ENCODE results near the gene VAT1L.

Gene VAT1L

DNA sequence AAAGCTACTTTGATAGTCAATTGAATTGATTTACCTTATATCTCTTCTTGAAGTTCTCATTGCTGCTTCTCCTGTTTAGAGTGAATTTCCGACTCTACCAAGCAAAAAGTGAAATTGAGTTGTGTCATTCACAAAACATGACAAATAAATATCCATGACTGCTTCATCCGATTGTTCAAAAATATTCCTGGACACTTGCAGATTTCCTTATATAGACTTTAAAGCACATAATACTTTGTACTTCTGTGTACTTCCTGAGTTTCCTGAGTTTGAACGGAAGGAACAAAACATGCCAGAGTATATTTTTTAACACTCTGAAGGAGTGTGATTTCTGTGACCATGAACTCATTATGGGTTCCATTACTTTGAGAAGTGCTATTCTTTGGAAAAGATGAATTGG, 20.5 kb upstream of the VAT1L start:
- Histone ChIP-seq H3K36me3 (ENCODE audit: control insufficient read depth in 1 of 2, insufficient read depth in 2 of 2, low read depth in 1 of 2, low read length in 2 of 2) (no peaks in the 10 kb centered on the region), H3K4me2 (ENCODE audit: low read length, poor library complexity, severe bottlenecking) (no peak overlapping the region), H3K27ac (ENCODE audit: low read length, poor library complexity, severe bottlenecking) (no peak overlapping the region), H2AK5ac (ENCODE audit: low read length, severe bottlenecking) (no peak overlapping the region), H3K23ac (ENCODE audit: low read length in 2 of 2) (no peak overlapping the region), H2BK5ac (ENCODE audit: low read depth, low read length, poor library complexity, severe bottlenecking) (no peak overlapping the region), H3K14ac (ENCODE audit: low read length in 2 of 2) (no peak overlapping the region), H3K4ac (ENCODE audit: low read depth in 1 of 2, low read length in 2 of 2) (no peak overlapping the region), H3K4me1 (ENCODE audit: control insufficient read depth, insufficient read depth, low read depth, low read length) (no peaks in the 10 kb centered on the region), H3K9me3 (ENCODE audit: control insufficient read depth, low read length) (no peaks in the 10 kb centered on the region), H3K27me3 (ENCODE audit: control insufficient read depth in 1 of 2, insufficient read depth in 1 of 2, low read length in 2 of 2) (no peaks in the 10 kb centered on the region), H3K4me3 (ENCODE audit: insufficient read depth in 1 of 2, low read depth in 1 of 2, low read length in 2 of 2) (no peak overlapping the region), H2BK120ac (ENCODE audit: low read depth, low read length) (no peak overlapping the region), H2BK15ac (ENCODE audit: low read depth, poor library complexity, severe bottlenecking) (no peak overlapping the region), H4K91ac (ENCODE audit: low read length) (no peak overlapping the region), H3K18ac (ENCODE audit: low read depth in 1 of 2, low read length in 2 of 2) (no peak overlapping the region), H3K79me1 (replicated peaks; ENCODE audit: low read length, poor library complexity, severe bottlenecking) (no peaks in the 10 kb centered on the region), H2AFZ (ENCODE audit: low read depth, low read length) (no peak overlapping the region), H3K9ac (ENCODE audit: low read length) (no peak overlapping the region), H4K8ac (ENCODE audit: low read length) (no peak overlapping the region), H2BK12ac (ENCODE audit: low read length in 2 of 2) (no peak overlapping the region)
- 96% methylated on average over 3 of the region's 3 CpGs for WGBS
- DNase-seq: no peak

DNA sequence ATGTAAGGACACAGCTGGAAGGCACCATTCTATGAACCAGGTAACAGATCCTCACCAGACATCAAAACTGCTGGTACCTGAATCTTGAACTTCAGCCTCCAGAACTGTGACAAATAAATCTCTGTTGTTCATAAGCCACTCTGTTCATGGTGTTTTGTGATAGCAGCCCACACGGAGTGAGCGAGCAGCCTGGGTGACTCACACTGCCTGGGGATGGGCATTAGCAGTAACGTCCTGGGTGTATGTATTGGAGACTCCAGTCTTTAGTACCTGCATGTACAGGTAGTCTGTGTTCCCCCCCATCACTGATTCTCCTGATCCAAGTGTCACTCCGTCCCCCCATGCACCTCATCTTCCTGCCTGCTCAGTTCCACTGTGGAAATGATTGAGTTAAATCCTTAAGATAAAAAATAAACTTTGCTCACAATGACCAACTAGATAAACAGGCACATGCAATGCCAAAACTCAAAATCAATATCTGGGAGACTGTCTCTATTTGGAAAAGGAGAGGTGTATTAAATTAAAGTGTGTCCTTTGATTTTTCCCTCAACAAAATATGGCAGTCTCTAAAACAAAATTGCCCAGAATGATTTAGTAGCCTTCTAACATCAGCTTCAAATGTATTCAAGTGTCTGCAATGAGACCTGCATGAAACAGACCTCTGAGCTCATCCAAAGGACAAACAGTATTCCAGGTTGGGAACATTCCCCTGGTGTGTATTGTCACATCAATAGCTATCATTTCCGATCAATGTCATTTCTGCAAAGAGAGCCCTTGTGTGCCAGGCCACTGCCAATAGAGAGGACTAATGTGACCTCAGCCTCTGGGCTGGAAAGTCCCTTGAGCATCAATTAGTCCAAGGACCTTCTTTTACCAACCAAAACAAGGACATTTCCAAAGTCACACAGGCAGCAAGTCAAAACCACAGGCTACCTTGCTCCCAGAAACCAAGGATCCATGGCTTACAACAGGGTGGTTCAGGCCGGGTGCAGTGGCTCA, 12.2 kb upstream of the VAT1L start:
- H3K18ac ChIP-seq (ENCODE audit: low read depth in 1 of 2, low read length in 2 of 2): peak overlapping the region in 1 of 2 experiments; percentile 79
- H3K9ac ChIP-seq (ENCODE audit: low read length): no peak overlapping the region
- peak overlapping the region in 1 of 2 experiments; percentile 41 for H3K14ac ChIP-seq (ENCODE audit: low read length in 2 of 2)
- H3K4me3 ChIP-seq (ENCODE audit: insufficient read depth in 1 of 2, low read depth in 1 of 2, low read length in 2 of 2): no peak overlapping the region
- H3K4me2 ChIP-seq (ENCODE audit: low read length, poor library complexity, severe bottlenecking): no peak overlapping the region
- no peak overlapping the region for H2AK5ac ChIP-seq (ENCODE audit: low read length, severe bottlenecking)
- no peak overlapping the region for H2AFZ ChIP-seq (ENCODE audit: low read depth, low read length)
- no peak overlapping the region for H3K4ac ChIP-seq (ENCODE audit: low read depth in 1 of 2, low read length in 2 of 2)
- no peaks in the 10 kb centered on the region for H3K9me3 ChIP-seq (ENCODE audit: control insufficient read depth, low read length)
- H3K4me1 ChIP-seq (ENCODE audit: control insufficient read depth, insufficient read depth, low read depth, low read length): peaks cover 2% of the 10 kb centered on the region
- H3K23ac ChIP-seq (ENCODE audit: low read length in 2 of 2): no peak overlapping the region
- H2BK12ac ChIP-seq (ENCODE audit: low read length in 2 of 2): peak overlapping the region in 1 of 2 experiments; percentile 48
- H3K27ac ChIP-seq (ENCODE audit: low read length, poor library complexity, severe bottlenecking): no peak overlapping the region
- H3K36me3 ChIP-seq (ENCODE audit: control insufficient read depth in 1 of 2, insufficient read depth in 2 of 2, low read depth in 1 of 2, low read length in 2 of 2): no peaks in the 10 kb centered on the region
- no peaks in the 10 kb centered on the region for H3K27me3 ChIP-seq (ENCODE audit: control insufficient read depth in 1 of 2, insufficient read depth in 1 of 2, low read length in 2 of 2)
- H2BK5ac ChIP-seq (ENCODE audit: low read depth, low read length, poor library complexity, severe bottlenecking): no peak overlapping the region
- no peak overlapping the region for H2BK120ac ChIP-seq (ENCODE audit: low read depth, low read length)
- H4K8ac ChIP-seq (ENCODE audit: low read length): no peak overlapping the region
- peak; percentile 37 for DNase-seq
- H4K91ac ChIP-seq (ENCODE audit: low read length): no peak overlapping the region
- H2BK15ac ChIP-seq (ENCODE audit: low read depth, poor library complexity, severe bottlenecking): no peak overlapping the region
- H3K79me1 ChIP-seq (replicated peaks; ENCODE audit: low read length, poor library complexity, severe bottlenecking): no peaks in the 10 kb centered on the region
- 57% methylated on average over 6 of the region's 6 CpGs for WGBS

DNA sequence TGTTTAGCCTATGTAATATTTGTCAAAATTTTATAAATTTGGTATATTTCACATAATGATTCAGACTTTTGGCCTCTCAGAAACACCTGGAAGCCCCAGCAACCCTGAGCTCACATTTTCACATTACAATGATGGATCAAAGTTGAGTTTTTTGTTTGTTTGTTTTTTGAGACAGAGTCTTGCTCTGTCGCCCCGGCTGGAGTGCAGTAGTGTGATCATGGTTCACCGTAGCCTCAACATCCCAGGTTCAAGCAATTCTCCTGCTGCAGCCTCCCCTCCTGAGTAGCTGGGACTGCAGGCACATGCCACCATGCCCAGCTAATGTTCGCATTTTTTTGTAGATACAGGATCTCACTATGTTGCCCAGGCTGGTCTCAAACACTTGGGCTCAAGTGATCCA, 10.6 kb upstream of the VAT1L start:
- peaks cover 2% of the 10 kb centered on the region for H3K4me1 ChIP-seq (ENCODE audit: control insufficient read depth, insufficient read depth, low read depth, low read length)
- no peak overlapping the region for H3K4ac ChIP-seq (ENCODE audit: low read depth in 1 of 2, low read length in 2 of 2)
- H3K9ac ChIP-seq (ENCODE audit: low read length): no peak overlapping the region
- H2AK5ac ChIP-seq (ENCODE audit: low read length, severe bottlenecking): no peak overlapping the region
- no peak overlapping the region for H3K4me2 ChIP-seq (ENCODE audit: low read length, poor library complexity, severe bottlenecking)
- no peak overlapping the region for H3K23ac ChIP-seq (ENCODE audit: low read length in 2 of 2)
- H3K18ac ChIP-seq (ENCODE audit: low read depth in 1 of 2, low read length in 2 of 2): no peak overlapping the region
- H3K27ac ChIP-seq (ENCODE audit: low read length, poor library complexity, severe bottlenecking): no peak overlapping the region
- no peak overlapping the region for H2BK5ac ChIP-seq (ENCODE audit: low read depth, low read length, poor library complexity, severe bottlenecking)
- no peaks in the 10 kb centered on the region for H3K9me3 ChIP-seq (ENCODE audit: control insufficient read depth, low read length)
- no peak for DNase-seq
- H3K79me1 ChIP-seq (replicated peaks; ENCODE audit: low read length, poor library complexity, severe bottlenecking): no peaks in the 10 kb centered on the region
- no peak overlapping the region for H4K8ac ChIP-seq (ENCODE audit: low read length)
- H3K4me3 ChIP-seq (ENCODE audit: insufficient read depth in 1 of 2, low read depth in 1 of 2, low read length in 2 of 2): no peak overlapping the region
- no peak overlapping the region for H2BK15ac ChIP-seq (ENCODE audit: low read depth, poor library complexity, severe bottlenecking)
- H2BK120ac ChIP-seq (ENCODE audit: low read depth, low read length): no peak overlapping the region
- no peak overlapping the region for H3K14ac ChIP-seq (ENCODE audit: low read length in 2 of 2)
- WGBS: 85% methylated on average over 4 of the region's 4 CpGs
- H3K36me3 ChIP-seq (ENCODE audit: control insufficient read depth in 1 of 2, insufficient read depth in 2 of 2, low read depth in 1 of 2, low read length in 2 of 2): no peaks in the 10 kb centered on the region
- no peak overlapping the region for H4K91ac ChIP-seq (ENCODE audit: low read length)
- no peak overlapping the region for H2AFZ ChIP-seq (ENCODE audit: low read depth, low read length)
- H3K27me3 ChIP-seq (ENCODE audit: control insufficient read depth in 1 of 2, insufficient read depth in 1 of 2, low read length in 2 of 2): no peaks in the 10 kb centered on the region
- no peak overlapping the region for H2BK12ac ChIP-seq (ENCODE audit: low read length in 2 of 2)

DNA sequence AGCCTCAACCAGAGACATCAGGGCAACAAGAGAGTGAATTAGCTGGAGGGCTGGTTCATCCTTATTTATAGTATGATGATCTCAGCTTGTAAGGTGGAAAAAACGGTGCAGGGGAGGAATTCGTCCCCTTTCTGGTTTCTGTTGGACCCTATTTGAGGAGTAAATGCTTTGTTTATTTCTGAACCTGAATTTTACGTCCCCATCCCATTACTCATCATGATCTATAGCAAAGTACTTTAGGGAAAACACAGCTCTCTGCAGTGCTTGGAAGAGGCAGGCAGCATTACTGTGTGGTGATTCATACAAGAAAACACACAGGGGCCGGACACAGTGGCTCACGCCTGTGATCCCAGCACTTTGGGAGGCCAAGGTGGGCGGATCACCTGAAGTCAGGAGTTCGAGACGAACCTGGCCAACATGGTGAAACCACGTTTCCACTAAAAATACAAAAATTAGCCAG, 8.0 kb upstream of the VAT1L start:
- H3K27ac ChIP-seq (ENCODE audit: low read length, poor library complexity, severe bottlenecking): no peak overlapping the region
- H3K18ac ChIP-seq (ENCODE audit: low read depth in 1 of 2, low read length in 2 of 2): peak overlapping the region in 1 of 2 experiments; percentile 48
- H4K8ac ChIP-seq (ENCODE audit: low read length): no peak overlapping the region
- no peak overlapping the region for H2BK5ac ChIP-seq (ENCODE audit: low read depth, low read length, poor library complexity, severe bottlenecking)
- H3K79me1 ChIP-seq (replicated peaks; ENCODE audit: low read length, poor library complexity, severe bottlenecking): no peaks in the 10 kb centered on the region
- no peak overlapping the region for H3K23ac ChIP-seq (ENCODE audit: low read length in 2 of 2)
- no peak overlapping the region for H2BK120ac ChIP-seq (ENCODE audit: low read depth, low read length)
- WGBS: 0% methylated on average over 7 of the region's 9 CpGs
- H3K4me3 ChIP-seq (ENCODE audit: insufficient read depth in 1 of 2, low read depth in 1 of 2, low read length in 2 of 2): no peak overlapping the region
- peak overlapping the region; percentile 0 for H3K9ac ChIP-seq (ENCODE audit: low read length)
- H2BK12ac ChIP-seq (ENCODE audit: low read length in 2 of 2): no peak overlapping the region
- H3K9me3 ChIP-seq (ENCODE audit: control insufficient read depth, low read length): no peaks in the 10 kb centered on the region
- H3K4me2 ChIP-seq (ENCODE audit: low read length, poor library complexity, severe bottlenecking): no peak overlapping the region
- peaks cover 0 to 1% of the 10 kb centered on the region in 2 experiments for H3K27me3 ChIP-seq (ENCODE audit: control insufficient read depth in 1 of 2, insufficient read depth in 1 of 2, low read length in 2 of 2)
- H4K91ac ChIP-seq (ENCODE audit: low read length): no peak overlapping the region
- H3K14ac ChIP-seq (ENCODE audit: low read length in 2 of 2): no peak overlapping the region
- no peak overlapping the region for H3K4ac ChIP-seq (ENCODE audit: low read depth in 1 of 2, low read length in 2 of 2)
- H2AK5ac ChIP-seq (ENCODE audit: low read length, severe bottlenecking): no peak overlapping the region
- peak; percentile 96 for DNase-seq
- H2BK15ac ChIP-seq (ENCODE audit: low read depth, poor library complexity, severe bottlenecking): no peak overlapping the region
- no peak overlapping the region for H2AFZ ChIP-seq (ENCODE audit: low read depth, low read length)
- H3K36me3 ChIP-seq (ENCODE audit: control insufficient read depth in 1 of 2, insufficient read depth in 2 of 2, low read depth in 1 of 2, low read length in 2 of 2): no peaks in the 10 kb centered on the region
- H3K4me1 ChIP-seq (ENCODE audit: control insufficient read depth, insufficient read depth, low read depth, low read length): peaks cover 2% of the 10 kb centered on the region

All from mesenchymal stem cell (in vitro differentiated cells and primary cell).